Measurements from ENCODE around the gene NLN. TPM values are rescaled to one million over a fixed set of nuclear protein-coding genes. Genes with fewer than 3 reads are reported as not detected.
A peak's percentile ranks its signal among the peaks of the same experiment; 100 is the strongest.
"Not testable (repeated sequence)": the region's sequence is repeated elsewhere in the genome, so short reads cannot be mapped to it uniquely, and the experiment has no call there.

NLN gene
- total and polyA plus RNA-seq, 2 experiments from 2014 or later, result 37.7 to 49.6 TPM

DNA sequence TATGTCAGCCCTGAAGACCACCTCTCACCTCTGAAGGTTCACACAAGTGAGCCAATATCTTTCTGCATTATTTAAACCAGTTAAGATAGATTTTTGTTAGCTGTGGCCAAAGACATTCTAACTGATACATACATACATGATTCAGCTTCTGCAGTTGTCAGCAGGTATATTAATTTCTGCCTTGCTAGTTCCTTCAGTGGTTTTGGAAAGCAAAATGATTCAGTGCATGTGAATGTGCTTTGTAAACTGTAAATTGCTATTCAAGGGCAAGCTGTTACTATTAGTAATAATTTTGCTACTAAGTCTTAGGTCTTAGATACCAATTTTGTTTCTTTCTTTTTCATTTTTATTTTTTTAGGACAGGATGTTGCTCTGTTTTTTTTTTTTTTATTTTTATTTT, 115.1 kb downstream of the NLN start:
- peak overlapping the region; percentile 50 for H3K27ac ChIP-seq
- peaks cover 15% of the 10 kb centered on the region for H3F3A ChIP-seq (ENCODE audit: insufficient read depth)
- peak; percentile 92 for TF ChIP-seq EZH2phosphoT487 (IDR thresholded peaks at IDR 0.05; ENCODE audit: insufficient read depth, low read depth)
- no peak for TF ChIP-seq EZH2 (IDR thresholded peaks at IDR 0.05; ENCODE audit: insufficient read depth, poor library complexity, severe bottlenecking)
- no peaks in the 10 kb centered on the region for H3K36me3 ChIP-seq (ENCODE audit: low read depth)
- no peaks in the 10 kb centered on the region for H3K9me2 ChIP-seq (ENCODE audit: insufficient read depth)
- no peaks in the 10 kb centered on the region for H3K27me3 ChIP-seq (replicated peaks; ENCODE audit: insufficient read depth)
- H4K20me1 ChIP-seq (ENCODE audit: insufficient read depth), result no peaks in the 10 kb centered on the region
- peak overlapping the region; percentile 53 for H3K4me2 ChIP-seq (ENCODE audit: unreplicated experiment)
- no peak overlapping the region for H2AFZ ChIP-seq
- peaks cover 14% of the 10 kb centered on the region for H3K4me1 ChIP-seq (ENCODE audit: insufficient read depth)
- H3K9ac ChIP-seq, result no peak overlapping the region
- H3K4me3 ChIP-seq, result no peak overlapping the region
- DNase-seq, result peak; percentile 86
- no peaks in the 10 kb centered on the region for H3K9me3 ChIP-seq (ENCODE audit: low read depth)
- in situ Hi-C loops (cut with MboI), result no loop called here
- no peaks in the 10 kb centered on the region for H3K79me2 ChIP-seq (ENCODE audit: insufficient read depth)

DNA sequence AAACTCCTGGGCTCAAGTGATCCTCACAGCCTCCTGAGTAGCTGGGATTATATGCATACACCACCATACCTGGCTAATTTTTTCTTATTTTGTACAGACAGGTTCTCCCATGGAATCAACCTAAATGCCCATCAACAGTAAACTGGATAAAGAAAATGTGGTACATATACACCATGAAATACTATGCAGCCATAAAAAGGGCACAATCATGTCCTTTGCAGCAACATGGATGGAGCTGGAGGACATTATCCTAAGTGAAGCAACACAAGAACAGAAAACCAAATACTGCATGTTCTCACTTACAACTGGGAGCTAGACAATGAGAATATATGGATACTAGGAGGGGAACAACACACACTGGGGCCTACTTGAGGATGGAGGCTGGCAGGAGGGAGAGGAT, 117.2 kb downstream of the NLN start:
- Histone ChIP-seq H3F3A (ENCODE audit: insufficient read depth) (peaks cover 15% of the 10 kb centered on the region), H3K4me1 (ENCODE audit: insufficient read depth) (peaks cover 14% of the 10 kb centered on the region)
- H3K27ac ChIP-seq; H3K79me2 ChIP-seq (ENCODE audit: insufficient read depth); H3K27me3 ChIP-seq (replicated peaks; ENCODE audit: insufficient read depth); H3K4me3 ChIP-seq; in situ Hi-C loops (cut with MboI); H3K4me2 ChIP-seq (ENCODE audit: unreplicated experiment); H3K9ac ChIP-seq; H4K20me1 ChIP-seq (ENCODE audit: insufficient read depth); H3K36me3 ChIP-seq (ENCODE audit: low read depth); DNase-seq; H3K9me3 ChIP-seq (ENCODE audit: low read depth); H3K9me2 ChIP-seq (ENCODE audit: insufficient read depth); H2AFZ ChIP-seq: not testable (repeated sequence)

DNA sequence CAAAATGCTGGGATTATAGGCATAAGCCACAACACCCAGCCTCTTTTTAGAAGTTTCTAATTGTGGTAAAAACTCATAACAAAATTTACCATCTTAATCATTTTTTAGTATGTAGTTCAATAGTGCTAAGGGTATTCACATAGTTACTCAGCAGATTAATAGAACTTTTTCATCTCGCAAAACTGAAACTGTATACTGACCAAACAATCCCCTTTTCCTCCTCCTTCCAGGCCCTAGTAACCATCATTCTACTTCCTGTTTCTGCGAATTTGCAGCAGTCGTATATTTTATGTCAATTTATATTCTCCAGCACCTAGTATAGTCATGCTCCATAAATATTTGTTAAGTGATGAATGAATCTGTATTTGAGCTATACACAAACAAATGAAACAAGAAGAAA, 118.1 kb downstream of the NLN start:
- Histone ChIP-seq H3K79me2 (ENCODE audit: insufficient read depth) (no peaks in the 10 kb centered on the region), H3K4me3 (no peak overlapping the region), H3F3A (ENCODE audit: insufficient read depth) (peaks cover 15% of the 10 kb centered on the region), H3K27ac (no peak overlapping the region), H3K36me3 (ENCODE audit: low read depth) (no peaks in the 10 kb centered on the region), H3K9ac (no peak overlapping the region), H3K4me2 (ENCODE audit: unreplicated experiment) (no peak overlapping the region), H4K20me1 (ENCODE audit: insufficient read depth) (no peaks in the 10 kb centered on the region), H3K4me1 (ENCODE audit: insufficient read depth) (peaks cover 14% of the 10 kb centered on the region), H2AFZ (no peak overlapping the region), H3K9me2 (ENCODE audit: insufficient read depth) (no peaks in the 10 kb centered on the region), H3K27me3 (replicated peaks; ENCODE audit: insufficient read depth) (no peaks in the 10 kb centered on the region), H3K9me3 (ENCODE audit: low read depth) (no peaks in the 10 kb centered on the region)
- no peak for TF ChIP-seq EZH2 (IDR thresholded peaks at IDR 0.05; ENCODE audit: insufficient read depth, poor library complexity, severe bottlenecking)
- TF ChIP-seq EZH2phosphoT487 (IDR thresholded peaks at IDR 0.05; ENCODE audit: insufficient read depth, low read depth), result no peak
- no peak for DNase-seq
- 90 to 97% methylated on average over 3 of the region's 3 CpGs for WGBS, 2 experiments (ENCODE audit: low coverage in 1 of 2, low lambda C conversion rate in 2 of 2, missing lambda C conversion rate in 2 of 2)
- in situ Hi-C loops (cut with MboI), result no loop called here

DNA sequence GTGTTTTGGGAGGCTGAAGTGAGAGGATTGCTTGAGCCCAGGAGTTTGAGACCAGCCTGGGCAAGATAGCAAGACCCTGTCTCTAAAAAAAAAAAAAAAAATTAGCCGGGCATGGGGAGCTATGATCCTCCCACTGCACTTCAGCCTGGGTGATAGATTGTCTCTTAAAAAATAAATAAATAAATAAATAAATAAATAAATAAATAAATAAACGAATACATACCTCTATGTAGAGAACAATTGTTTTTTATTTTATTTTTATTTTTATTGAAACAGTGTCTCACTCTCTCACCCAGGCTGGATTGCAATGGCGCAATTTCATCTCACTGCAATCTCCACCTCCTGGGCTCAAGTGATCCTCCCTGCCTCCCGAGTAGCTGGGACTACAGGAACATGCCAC, 122.8 kb downstream of the NLN start:
- 71 to 79% methylated on average over 4 of the region's 4 CpGs for WGBS, 2 experiments (ENCODE audit: low coverage in 1 of 2, low lambda C conversion rate in 2 of 2, missing lambda C conversion rate in 2 of 2)

DNA sequence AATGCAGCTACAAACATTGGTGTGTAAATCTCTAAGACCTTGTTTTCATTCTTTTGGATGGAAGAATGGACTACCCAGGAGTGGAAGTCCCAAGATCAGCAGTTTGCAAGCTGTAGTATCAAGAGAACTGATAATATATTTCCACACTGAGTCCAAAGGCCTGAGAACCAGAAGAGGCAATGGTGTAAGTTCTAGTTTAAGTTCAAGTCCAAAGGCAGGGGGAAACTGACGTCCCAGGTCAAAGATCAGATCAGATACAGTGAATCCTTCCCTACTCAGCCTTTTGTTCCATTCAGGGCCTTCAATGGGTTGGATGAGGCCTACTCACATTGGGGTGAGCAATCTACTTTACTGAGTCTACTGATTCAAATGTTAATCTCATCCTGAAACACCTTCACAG, 124.1 kb downstream of the NLN start:
- no peak for TF ChIP-seq EZH2phosphoT487 (IDR thresholded peaks at IDR 0.05; ENCODE audit: insufficient read depth, low read depth)
- no peak for TF ChIP-seq EZH2 (IDR thresholded peaks at IDR 0.05; ENCODE audit: insufficient read depth, poor library complexity, severe bottlenecking)
- Histone ChIP-seq H3K9ac (no peak overlapping the region), H3K79me2 (ENCODE audit: insufficient read depth) (no peaks in the 10 kb centered on the region), H4K20me1 (ENCODE audit: insufficient read depth) (no peaks in the 10 kb centered on the region), H3K9me3 (ENCODE audit: low read depth) (no peaks in the 10 kb centered on the region), H3K9me2 (ENCODE audit: insufficient read depth) (no peaks in the 10 kb centered on the region), H2AFZ (no peak overlapping the region), H3K4me1 (ENCODE audit: insufficient read depth) (no peaks in the 10 kb centered on the region), H3K36me3 (ENCODE audit: low read depth) (no peaks in the 10 kb centered on the region), H3K27ac (no peak overlapping the region), H3F3A (ENCODE audit: insufficient read depth) (no peaks in the 10 kb centered on the region), H3K27me3 (replicated peaks; ENCODE audit: insufficient read depth) (no peaks in the 10 kb centered on the region), H3K4me2 (ENCODE audit: unreplicated experiment) (no peak overlapping the region), H3K4me3 (no peak overlapping the region)
- in situ Hi-C loops (cut with MboI), result no loop called here
- no peak for DNase-seq
- WGBS, 2 experiments (ENCODE audit: low coverage in 1 of 2, low lambda C conversion rate in 2 of 2, missing lambda C conversion rate in 2 of 2), result 100% methylated on average over 1 of the region's 1 CpG

More for the DNA sequence above, 122.8 kb downstream of the NLN start:
- H3K9me3 ChIP-seq (ENCODE audit: low read depth); H3K4me3 ChIP-seq; H3K27ac ChIP-seq; in situ Hi-C loops (cut with MboI); H3K4me1 ChIP-seq (ENCODE audit: insufficient read depth); H3K9ac ChIP-seq; DNase-seq; H2AFZ ChIP-seq; H3K4me2 ChIP-seq (ENCODE audit: unreplicated experiment); H3F3A ChIP-seq (ENCODE audit: insufficient read depth); H3K9me2 ChIP-seq (ENCODE audit: insufficient read depth); H3K79me2 ChIP-seq (ENCODE audit: insufficient read depth); H3K27me3 ChIP-seq (replicated peaks; ENCODE audit: insufficient read depth); H4K20me1 ChIP-seq (ENCODE audit: insufficient read depth); H3K36me3 ChIP-seq (ENCODE audit: low read depth): not testable (repeated sequence)

- H3K27me3 ChIP-seq (replicated peaks; ENCODE audit: insufficient read depth); H3K27ac ChIP-seq; H3K4me1 ChIP-seq (ENCODE audit: insufficient read depth); in situ Hi-C loops (cut with MboI); H3F3A ChIP-seq (ENCODE audit: insufficient read depth); H3K9me3 ChIP-seq (ENCODE audit: low read depth); H3K79me2 ChIP-seq (ENCODE audit: insufficient read depth); H3K9me2 ChIP-seq (ENCODE audit: insufficient read depth); H2AFZ ChIP-seq; H3K9ac ChIP-seq; DNase-seq; H3K36me3 ChIP-seq (ENCODE audit: low read depth); H3K4me2 ChIP-seq (ENCODE audit: unreplicated experiment); H4K20me1 ChIP-seq (ENCODE audit: insufficient read depth); H3K4me3 ChIP-seq: not testable (repeated sequence)
- WGBS, 2 experiments (ENCODE audit: low coverage in 1 of 2, low lambda C conversion rate in 2 of 2, missing lambda C conversion rate in 2 of 2), result 91 to 94% methylated on average over 5 of the region's 5 CpGs
These were observed 125.0 kb downstream of the NLN start for GRCh38 chr5:65847019-65847418.

DNA sequence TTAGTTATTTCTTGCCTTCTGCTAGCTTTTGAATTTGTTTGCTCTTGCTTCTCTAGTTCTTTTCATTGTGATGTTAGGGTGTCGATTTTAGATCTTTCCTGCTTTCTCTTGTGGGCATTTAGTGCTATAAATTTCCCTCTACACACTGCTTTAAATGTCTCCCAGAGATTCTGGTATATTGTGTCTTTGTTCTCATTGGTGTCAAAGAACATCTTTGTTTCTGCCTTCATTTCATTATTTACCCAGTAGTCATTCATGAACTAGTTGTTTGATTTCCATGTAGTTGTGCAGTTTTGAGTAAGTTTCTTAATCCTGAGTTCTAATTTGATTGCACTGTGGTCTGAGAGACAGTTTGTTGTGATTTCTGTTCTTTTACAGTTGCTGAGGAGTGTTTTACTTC, 127.9 kb downstream of the NLN start:
- H3K4me1 ChIP-seq (ENCODE audit: insufficient read depth); H3K9me2 ChIP-seq (ENCODE audit: insufficient read depth); H3K27me3 ChIP-seq (replicated peaks; ENCODE audit: insufficient read depth); H3F3A ChIP-seq (ENCODE audit: insufficient read depth); in situ Hi-C loops (cut with MboI); H3K4me3 ChIP-seq; H3K4me2 ChIP-seq (ENCODE audit: unreplicated experiment); H2AFZ ChIP-seq; H4K20me1 ChIP-seq (ENCODE audit: insufficient read depth); H3K36me3 ChIP-seq (ENCODE audit: low read depth); H3K9ac ChIP-seq; H3K79me2 ChIP-seq (ENCODE audit: insufficient read depth); DNase-seq; H3K27ac ChIP-seq; H3K9me3 ChIP-seq (ENCODE audit: low read depth): not testable (repeated sequence)
- WGBS, 2 experiments (ENCODE audit: low coverage in 1 of 2, low lambda C conversion rate in 2 of 2, missing lambda C conversion rate in 2 of 2), result 27 to 45% methylated on average over 1 of the region's 1 CpG

Measured in GM23248 (cell line).